Fibroblast of mammary gland (primary cell): ENCODE results near the gene LARGE1.

Experiments used
- DNase-seq: peaks from one replicate; pipeline ENCODE4 v3.0.0-alpha.2; 2010; ENCODE audit warnings: low read depth
- H3K4me3 ChIP-seq: 2 replicates; pipeline ENCODE4 v1.5.1; 2011; ENCODE audit warnings: low read depth, mild to moderate bottlenecking, low read length, moderate library complexity; ENCODE audit not compliant: control insufficient read depth
- CTCF ChIP-seq: conservative IDR thresholded peaks from 2 replicates; pipeline ENCODE4 v1.5.1; 2011; ENCODE audit warnings: low read depth, low read length, inconsistent platforms; ENCODE audit not compliant: control insufficient read depth, insufficient read depth

LARGE1 gene

DNA sequence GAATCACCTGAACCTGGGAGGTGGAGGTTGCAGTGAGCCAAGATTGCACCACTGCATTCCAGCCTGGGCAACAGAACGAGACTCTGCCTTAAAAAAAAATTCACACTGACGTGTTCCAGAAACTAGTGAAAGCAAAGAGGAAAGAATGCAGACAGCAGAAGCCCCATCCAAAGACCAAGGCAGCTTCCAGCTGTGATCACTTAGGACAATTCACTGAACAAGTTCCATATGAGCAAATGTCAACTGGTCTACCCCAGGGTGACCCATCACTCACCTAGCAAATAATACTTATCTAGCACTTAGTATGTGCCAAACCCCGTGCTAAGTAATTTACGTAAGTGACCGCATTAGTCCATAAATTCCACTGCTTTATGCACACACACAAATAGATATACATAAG, 138.9 kb downstream of the LARGE1 start:
- peak; percentile 32 for DNase-seq
- H3K4me3 ChIP-seq = no peak overlapping the region
- TF ChIP-seq CTCF = no peak

DNA sequence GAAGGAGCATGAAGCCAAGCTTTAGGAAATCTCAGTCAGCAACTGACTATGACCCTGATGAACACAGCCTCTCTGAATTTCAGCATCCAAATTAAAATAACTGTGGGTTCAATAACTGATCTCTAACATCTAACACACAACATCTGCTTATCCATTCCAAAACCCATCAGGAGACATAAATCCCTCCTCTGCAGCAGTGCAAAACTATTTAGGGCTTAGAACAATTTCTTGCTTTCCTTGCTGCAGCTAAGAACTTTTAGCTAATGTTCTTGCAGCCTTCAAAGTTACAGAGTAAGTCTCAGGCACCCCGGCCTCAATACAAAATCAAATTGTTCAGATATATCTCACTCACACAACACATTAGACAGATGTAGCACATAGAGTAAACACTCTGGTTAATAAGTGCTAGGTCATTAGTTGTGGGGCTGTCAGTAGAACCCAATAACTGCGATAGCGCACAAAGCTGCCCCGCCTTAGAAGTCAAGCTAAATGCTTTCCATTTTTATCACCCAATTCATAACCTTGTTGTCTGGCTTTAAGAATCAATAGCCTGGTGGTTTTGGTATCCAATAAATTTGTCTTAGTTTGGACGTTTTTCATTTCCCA, 139.6 kb downstream of the LARGE1 start:
- DNase-seq = no peak
- no peak for TF ChIP-seq CTCF
- H3K4me3 ChIP-seq = no peak overlapping the region

DNA sequence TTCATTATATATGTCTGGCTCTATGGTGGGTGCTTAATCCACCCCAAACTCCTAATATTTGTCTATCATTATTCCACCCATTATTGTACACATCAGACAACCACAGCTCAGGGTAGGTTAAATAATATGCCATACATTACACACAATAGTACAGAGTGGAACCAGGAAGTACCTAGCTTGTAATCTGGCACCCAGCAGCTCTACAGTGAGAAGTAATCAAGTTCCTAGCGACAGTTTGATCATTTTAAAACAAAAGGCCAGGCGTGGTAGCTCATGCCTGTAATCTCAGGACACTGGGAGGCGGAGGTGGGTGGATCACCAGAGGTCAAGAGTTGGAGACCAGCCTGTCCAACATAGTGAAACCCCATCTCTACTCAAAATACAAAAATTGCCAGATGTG, 141.0 kb downstream of the LARGE1 start:
- no peak for DNase-seq
- no peak overlapping the region for H3K4me3 ChIP-seq
- TF ChIP-seq CTCF = no peak

GRCh38 chr22:33776491-33776890, 143.8 kb downstream of the LARGE1 start:
- no peak for DNase-seq
- TF ChIP-seq CTCF = no peak
- H3K4me3 ChIP-seq = no peak overlapping the region

DNA sequence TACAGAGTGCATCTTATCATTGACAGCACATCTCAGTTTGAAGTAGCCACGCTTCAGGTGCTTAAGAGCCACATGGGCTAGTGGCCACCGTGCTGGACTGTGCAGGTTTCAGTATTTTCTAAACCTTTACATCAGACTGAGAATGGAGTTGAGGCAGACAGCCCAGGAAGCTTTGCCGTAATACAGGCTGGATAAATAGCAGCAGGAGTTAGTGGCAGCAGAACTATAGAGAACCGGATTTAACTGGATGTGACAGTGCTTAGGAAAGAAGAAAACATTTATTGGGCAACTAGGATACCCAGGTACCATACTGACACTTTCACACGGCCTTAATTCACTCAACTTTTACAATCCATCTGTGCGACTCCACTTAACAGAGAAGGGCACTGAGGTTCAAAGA, 145.5 kb downstream of the LARGE1 start:
- no peak for TF ChIP-seq CTCF
- H3K4me3 ChIP-seq = no peak overlapping the region
- DNase-seq = no peak

- no peak for TF ChIP-seq CTCF
- no peak for DNase-seq
- H3K4me3 ChIP-seq = no peak overlapping the region
These were observed 147.5 kb downstream of the LARGE1 start for GRCh38 chr22:33772745-33773144.

- TF ChIP-seq CTCF = no peak
- H3K4me3 ChIP-seq = no peak overlapping the region
- DNase-seq = no peak
These were observed 149.1 kb downstream of the LARGE1 start for GRCh38 chr22:33771136-33771535.
